HG03439 (cell line): ENCODE data around the gene STXBP6.

ENCODE experiments used
- ATAC-seq: cut with Tn5 transposase; IDR thresholded peaks from one replicate; pipeline ENCODE4 v1.9.1; 2021; ENCODE audit warnings: mild to moderate bottlenecking, moderate library complexity; ENCODE audit not compliant: unreplicated experiment

STXBP6 gene

DNA sequence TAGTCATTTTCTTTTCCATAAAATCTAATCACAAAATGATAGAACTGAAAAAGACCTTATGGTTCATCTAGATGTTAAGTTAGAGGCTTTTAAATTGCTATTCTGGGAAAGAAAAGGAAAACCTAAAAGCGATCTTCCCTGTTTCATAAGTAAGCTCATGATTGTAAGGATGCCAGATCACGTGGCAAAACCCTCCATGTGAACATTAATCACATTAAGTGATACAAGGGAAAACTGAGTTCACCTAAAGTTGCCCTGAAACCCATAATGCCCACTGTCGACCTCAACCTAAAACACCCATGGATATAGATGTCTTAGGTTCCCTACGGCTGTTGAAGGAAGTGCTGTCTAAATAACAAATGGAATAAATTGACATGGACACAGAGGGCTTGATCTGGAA lies 3.0 kb upstream of the STXBP6 start:
- no peak for ATAC-seq

DNA sequence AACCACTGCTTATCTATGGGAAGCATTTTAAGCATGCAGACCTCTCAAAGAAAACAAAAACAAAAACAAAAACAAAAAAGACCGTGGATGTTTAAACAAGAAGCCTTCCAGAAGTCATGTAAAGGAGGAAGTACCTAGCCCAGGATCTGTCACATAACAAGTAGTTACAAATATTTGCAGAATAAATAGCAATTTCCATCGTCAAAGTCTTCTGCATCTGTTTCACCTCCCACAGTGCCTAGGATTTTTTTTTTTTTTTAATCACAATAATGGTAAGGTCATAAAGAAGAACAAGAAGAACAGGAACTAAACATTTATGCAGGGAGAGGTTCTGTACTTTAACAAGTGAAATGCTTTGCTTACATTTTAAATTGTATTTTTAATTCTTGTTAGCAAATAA lies 2.4 kb upstream of the STXBP6 start:
- no peak for ATAC-seq

DNA sequence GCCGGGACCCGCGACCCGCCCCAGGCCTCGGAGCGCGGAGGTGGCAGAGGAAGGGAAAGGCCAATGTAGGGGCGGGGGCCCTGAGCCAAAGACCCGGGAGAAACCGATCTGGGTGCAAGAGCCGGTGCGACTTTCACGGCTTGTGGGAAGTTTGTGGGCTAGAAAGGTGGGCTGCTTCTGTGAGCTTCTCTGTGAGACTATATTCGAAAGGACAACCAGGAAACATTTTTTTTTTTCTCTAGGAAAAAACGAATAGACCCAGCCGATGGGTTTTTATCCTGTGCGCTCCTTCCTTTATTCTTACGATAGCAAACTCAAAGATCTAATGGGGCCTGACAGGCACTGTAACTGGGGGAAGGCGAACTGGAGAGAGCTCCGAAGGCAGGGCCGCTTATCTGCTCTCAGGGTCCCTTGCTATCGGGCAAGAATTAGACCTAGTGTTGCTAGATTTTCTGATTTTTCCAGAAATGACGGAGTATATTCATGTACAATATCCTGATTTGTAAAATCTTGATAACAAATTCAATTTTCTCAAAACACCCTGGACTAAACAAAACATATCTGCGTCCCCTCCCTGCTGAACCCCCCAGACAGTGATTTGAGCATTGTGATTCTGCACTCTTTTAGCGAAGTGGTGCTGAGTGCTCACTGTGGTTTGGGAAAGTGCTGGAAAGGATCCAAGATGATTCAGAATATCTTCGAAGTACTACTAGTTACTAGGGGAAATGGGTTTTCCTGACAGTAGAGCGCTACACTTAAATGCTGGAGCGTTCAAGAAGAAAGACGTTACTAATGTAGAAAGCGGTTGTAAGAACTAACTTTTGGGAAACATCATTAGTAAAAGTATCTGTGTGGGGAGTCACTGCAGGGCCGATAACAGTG lies 563 bp upstream of the STXBP6 start:
- no peak for ATAC-seq

DNA sequence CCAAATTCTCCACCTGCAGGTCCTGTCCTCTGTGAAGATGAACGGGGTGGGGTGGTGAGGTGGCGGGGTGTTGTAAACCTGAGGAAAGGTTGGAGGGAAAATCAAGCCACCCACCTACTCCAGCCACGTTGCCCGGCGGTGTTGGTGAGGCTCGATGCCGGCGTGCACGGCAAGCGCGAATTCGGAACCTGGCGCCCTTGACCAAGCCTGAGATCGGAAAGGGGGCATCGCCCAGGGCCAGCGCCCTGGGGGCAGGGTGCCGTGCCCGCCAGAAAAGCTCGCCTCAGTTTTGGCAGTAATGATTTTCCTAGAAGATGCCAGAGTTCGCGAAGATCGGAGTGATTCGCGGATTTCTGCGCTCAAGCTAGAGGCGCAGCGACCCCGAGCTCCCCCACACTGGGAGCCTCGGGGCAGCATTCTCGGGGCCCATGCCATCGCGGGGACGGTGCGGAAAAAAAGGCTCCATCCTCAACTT lies 817 bp downstream of the STXBP6 start:
- no peak for ATAC-seq

DNA sequence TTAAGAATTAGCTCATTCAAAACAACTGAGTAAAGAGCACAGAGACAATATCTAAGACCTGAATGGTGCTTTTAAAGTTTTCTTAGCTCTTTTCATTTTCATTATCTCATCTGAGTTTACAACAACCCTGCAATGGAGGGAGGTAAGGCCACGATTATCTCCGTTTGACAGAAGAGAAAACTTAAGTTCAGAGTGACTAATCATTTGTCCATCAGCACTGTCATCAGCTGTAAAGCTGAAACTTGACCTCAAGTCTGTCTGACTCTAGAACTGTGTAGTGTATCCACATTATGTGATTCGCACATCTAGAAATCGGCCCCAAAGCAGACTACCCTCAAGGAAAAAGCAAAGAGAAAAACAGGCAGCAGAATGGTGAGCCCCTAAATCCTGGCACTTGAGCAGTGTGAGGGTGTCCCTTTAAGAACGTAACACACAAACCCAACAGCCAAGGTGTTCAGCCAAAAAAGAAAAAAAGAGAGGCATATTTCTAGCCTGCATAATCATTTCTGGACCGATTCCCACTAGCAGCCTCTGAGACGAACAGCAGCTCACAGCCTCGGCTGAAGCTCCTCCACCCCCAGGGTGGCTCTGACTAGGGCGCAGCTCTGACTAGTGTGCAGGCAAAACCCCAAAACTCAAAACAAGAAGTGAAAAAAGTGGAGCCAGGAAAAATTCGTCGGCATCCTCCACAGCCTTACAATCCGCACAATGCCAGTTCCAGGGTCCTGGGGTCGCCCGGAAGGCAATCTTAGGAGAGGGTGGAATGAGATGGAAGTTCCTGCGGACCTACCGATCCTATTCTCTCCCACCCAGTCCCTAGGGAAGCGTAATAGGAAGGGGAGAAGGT lies 1.6 kb downstream of the STXBP6 start:
- no peak for ATAC-seq

DNA sequence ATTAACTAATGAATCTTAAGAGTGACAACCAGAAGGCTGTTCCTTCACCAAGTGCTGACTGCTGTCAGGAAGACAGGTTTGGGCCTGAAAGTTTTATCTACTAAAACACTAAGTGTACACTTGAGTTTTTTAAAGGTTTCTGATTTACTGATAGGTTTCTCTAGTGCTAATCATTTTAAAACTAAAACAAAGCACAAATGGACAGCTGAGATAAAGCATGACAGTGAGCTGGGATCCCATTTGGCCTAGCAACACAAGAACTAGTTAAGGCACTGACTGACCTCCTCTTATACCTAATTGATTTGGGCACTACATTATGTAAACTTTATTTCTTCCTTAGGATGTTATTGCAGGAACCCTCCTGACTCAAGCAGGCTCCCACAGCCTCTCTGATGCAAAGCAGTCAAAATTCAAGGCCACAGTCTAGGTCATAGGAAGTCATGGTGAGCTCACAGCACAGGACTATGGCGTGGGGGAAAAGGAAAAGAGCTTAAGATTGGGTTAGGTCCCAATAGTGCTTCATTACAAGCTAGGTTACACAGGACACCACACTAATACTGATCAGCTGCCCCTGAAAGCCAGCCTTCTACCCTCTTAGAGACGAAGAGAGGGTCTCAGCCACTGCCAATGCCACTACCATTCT lies 3.5 kb downstream of the STXBP6 start:
- ATAC-seq, result no peak

DNA sequence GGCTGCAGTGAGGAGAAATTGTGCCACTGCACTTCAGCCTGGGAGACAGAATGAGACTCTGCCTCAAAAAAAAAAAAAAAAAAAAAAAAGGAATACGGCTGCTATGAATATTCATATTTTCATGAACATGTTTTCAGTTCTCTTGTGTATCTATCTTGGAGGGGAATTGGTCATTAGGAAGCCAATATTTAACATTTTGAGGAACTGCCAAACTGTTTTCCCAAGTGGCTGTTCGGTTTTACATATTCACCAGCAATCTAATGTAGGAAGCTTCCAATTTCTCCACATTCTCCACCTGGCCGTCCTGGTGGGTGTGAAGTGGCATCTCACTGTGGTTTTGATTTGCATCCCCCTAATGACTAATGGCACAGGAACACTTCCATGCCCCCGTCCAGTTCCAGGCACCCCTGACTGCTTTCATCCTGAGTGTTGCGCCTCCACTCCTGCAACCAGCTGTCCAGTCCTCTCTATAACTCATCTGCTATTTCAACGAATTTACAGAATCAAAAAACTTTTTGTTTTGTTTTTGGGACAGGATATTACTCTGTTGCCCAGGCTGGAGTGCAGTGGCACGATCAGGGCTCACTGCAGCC lies 5.7 kb downstream of the STXBP6 start:
- ATAC-seq, result no peak

DNA sequence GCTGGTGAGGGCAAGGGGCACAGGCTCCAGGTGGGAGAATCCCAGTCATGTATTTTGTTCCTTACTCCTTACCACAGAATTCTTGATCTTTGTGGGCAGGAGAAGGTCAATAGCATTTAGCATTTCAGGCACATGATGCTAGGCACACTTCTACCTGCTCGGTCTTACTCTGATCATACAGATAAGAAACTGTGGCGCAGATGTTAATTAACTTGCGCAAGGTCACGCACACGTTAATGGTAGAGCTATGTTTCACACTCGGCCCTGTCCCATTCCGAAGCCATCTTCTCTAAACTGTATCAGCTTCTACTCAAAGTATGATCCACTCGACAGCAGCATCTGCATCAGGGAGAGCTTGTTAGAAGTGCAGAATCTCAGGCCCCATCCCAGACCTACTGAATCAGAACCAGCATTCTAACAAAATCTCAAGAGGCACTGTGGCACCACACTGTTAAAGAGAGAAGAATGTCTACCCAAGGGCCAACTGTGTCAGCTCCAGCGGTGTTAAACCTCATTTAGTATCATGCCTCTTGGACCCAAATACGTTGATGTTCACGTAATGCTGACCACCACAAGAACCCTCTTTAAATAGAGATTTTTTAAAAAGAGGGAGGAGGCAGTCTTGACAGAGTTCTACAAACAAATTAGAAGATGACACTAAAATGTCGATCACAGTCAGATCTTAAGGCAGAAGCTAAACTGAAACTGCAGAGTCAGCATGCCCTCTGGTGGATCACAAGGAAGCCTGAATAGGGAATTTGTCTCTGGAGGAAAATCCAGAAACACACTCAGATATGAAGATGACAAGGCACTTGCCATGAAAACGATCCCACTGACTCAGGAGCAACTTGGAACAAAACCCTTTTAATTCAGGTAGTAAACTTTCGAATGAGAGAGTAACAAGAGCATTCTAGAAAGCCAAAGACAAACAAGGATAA lies 7.3 kb downstream of the STXBP6 start:
- no peak for ATAC-seq

DNA sequence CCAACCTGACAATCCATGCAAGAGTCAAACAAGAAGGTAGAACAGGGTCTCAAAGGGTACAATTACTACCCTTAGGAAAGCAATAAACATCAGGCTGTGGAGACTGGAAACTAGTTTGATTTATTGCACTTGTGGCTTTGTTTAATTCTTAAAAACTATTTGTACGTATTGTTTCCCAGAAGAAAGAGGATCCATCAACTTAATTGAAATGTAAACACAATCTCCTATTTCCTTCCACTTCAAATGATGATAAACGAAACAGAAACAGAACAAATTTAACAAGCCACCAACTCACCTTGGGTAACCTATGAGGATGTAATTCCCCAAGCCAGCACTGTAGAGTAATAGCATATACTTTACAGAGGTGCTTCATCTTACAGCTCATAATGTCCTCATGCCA lies 8.0 kb downstream of the STXBP6 start:
- no peak for ATAC-seq

DNA sequence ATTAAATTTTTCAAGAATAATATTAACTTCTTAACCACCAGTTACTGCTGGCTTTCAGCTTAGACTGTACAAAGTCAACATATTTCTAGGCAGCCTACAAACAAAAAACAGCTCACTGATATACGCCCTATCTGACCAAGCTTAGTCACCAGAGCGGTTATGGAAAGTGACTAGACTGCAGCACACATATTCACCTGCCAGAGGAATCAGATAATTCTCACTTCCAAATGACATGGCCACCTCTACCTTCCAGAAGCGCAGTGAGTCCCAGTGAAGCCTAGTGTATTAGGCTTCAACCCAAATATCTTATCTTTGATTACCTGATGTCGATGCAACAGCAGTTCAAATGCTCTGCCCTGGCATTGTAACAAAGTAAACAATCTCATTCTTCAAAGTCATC lies 8.5 kb downstream of the STXBP6 start:
- ATAC-seq, result no peak

DNA sequence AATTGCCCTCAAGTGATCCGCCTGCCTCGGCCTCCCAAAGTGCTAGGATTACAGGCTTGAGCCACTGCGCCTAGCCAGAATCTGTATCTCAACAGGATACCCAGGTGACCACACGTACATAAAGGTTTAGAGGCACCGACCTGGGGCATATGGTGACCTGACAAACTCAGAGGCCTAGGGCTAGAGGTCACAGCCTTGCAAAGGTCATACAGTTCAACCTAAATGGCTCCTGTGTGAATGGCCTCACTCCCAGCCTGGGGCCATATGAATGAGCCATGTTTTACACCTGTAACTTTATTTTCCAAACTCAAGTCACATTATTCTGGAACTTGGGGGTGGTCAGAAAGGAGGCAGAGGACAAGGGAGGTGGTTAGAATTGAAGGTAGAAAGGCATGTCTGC lies 10.0 kb downstream of the STXBP6 start:
- no peak for ATAC-seq

DNA sequence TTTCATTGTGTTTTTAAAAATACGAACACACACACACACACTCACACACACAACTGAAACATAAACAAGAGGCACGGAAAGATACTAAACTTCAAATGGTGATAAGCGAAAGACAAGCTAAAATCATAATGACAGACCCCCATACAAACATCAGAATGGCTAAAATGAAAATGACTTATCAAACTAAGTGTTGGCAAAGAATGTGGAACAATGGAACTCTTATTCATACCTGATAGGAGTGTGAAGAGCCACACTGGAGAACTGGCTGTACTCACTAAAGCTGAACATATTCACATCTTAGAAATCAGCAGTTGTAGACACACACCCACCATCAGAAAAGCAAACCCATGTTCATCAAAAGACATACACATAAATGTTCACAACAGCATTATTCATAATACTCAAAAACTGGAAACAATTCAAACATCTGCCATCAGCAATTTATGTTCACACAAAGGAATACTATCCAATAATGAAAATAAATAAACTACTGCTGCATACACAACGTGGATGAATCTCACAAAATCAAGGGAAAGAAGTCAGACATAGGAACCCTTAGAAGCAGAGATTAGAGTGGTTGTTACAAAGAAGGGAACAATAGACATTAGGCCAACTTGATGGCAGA lies 11.8 kb downstream of the STXBP6 start:
- ATAC-seq, result no peak

DNA sequence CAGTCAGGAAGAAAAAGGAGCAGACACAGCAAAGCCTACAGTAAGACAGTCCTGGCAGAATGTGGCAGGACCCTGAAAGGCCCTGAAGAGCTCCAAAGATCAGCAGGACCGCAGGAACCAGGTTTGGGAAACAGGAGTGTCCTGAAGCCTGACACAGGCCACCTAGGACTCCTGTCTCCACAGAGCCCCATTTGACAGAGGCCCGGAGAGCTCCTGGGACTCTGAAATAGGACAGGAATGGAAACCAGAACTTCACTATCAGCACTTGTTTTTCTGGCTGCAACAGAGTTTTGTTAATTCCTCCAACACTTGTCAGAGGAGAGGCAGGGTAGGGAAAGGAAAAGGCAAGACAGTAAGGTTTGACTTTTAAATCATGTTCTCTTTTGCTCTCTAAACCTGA lies 12.9 kb downstream of the STXBP6 start:
- ATAC-seq, result no peak

DNA sequence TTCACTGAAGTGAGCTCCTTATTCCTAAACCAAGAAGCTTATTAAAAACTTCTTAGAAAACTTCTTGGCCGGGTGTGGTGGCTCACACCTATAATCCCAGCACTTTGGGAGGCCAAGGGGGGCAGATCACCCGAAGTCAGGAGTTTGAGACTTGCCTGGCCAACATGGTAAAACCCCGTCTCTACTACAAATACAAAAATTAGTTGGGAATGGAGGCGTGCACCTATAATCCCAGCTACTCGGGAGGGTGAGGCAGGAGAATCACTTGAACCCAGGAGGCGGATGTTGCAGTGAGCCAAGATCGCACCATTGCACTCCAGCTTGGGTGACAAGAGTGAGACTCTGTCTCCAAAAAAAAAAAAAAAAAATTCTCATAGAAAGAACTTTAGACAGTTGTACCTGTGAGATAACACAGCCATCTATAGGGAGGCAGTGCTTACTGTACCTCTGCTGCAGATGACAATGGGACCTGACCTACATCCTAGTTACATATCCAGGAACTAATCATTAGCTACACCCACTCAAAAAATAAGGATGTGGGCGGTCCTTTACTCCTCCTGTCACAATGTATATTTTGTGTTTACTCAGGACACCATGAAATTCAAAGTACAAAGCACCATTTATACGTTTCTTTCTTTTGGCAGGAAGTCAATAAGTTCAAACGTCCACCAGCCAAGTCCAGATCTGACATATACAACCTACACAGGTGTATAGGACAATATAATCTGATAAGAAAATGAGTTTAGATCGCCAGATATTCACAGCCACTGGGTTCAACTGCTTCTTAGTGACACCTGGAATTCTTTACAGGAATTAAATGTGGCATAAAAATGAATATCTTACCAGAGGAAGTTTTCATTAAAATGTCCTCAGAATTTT lies 14.9 kb downstream of the STXBP6 start:
- no peak for ATAC-seq

DNA sequence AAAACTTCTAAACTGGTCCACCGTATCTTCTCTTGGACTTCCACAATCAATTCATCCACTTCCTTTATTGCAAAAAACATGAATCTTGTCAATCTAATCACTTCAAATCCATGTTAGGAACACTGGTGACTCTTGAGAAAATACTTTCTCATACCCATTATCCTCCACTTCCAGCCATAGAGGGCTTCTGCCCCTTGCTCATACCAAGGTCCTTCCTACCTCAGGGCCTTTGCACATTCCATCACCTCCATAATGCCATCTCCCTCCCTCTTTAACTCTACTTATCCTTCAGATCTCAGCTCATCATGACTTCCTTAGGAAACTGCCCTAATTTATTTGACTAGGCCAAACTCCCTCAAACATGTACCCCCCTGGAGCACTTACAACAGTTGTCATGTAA lies 16.6 kb downstream of the STXBP6 start:
- ATAC-seq, result no peak

DNA sequence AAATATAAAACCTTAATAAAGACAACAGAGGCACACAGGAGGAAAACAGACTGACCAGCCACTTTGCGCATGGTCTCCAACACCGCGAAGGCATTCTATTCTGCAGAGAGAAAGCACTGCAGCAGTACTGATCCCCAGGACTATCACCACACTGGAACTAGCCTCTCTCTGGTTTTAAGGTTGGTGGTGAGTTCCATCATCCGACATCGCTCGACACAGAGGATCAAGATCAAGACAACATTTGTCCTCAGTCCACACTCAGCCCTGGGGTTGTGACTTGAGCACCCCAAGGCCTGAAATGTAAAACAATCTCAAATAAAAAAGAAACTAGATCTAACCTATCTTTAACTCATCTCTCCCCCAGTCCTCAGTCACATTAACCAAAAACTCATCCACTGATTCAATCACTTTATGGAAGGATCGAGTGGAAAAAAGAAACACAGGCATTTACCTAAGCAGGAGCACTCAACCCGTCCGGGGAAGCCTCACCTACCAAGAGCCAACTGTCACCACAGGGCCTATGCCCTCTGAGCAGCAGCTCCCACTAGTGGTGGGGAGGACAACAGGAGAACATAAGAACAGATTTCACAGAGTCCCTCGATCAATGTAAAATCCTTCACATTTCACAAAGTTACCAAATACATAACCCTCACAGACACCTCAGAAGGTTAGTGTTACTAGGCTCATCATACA lies 17.7 kb downstream of the STXBP6 start:
- ATAC-seq, result no peak

DNA sequence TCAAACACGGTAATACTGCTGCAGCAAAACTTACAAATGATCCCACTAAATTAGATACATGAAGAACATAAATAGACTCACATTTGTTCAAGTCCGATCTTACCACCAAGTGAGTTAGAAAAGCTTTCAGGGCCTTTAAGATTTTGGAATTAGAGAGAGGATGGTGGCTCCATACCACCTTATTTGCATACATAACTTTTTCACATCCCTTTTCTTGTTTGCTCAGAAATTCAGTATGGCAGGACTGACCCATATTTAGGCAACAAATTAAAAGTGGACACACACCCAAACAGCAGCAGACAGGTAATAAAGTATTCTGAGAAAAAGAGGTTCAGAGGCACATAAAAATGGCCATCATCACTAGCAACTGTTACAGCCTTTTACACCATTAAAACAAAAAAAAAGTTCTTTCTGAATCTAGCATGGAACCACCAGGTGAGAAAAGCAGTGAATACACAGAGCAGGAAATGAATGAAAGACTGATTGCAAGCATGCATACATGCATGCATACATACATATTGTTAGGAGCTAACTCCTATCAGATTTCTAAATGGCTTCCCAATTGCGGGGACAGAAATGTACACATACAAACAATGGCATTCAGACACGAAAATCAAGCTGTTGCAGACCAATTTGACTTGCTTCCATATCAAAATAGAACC lies 23.3 kb downstream of the STXBP6 start:
- no peak for ATAC-seq
